Endodermal cell (in vitro differentiated cells): Measurements from ENCODE around the gene EYS. TPM values are rescaled to one million over a fixed set of nuclear protein-coding genes. Genes with fewer than 3 reads are reported as not detected.

Experiments used
- DNase-seq: peaks from one replicate; pipeline ENCODE4 v3.0.0-alpha.2; 2017
- H3K27ac ChIP-seq: 2 replicates; pipeline ENCODE4 v1.5.1; 2013; ENCODE audit warnings: mild to moderate bottlenecking, low read depth, low read length, moderate library complexity
- H3K27me3 ChIP-seq: 2 replicates; pipeline ENCODE4 v1.6.1; 2013; ENCODE audit warnings: mild to moderate bottlenecking, low read length, moderate library complexity; ENCODE audit not compliant: insufficient read depth, control insufficient read depth, poor library complexity, severe bottlenecking
- H3K36me3 ChIP-seq: 2 replicates; pipeline ENCODE4 v1.7.0; 2013; ENCODE audit warnings: mild to moderate bottlenecking, low read length, moderate library complexity; ENCODE audit not compliant: control insufficient read depth, insufficient read depth
- H3K4me1 ChIP-seq: one replicate; pipeline ENCODE4 v1.7.0; 2013; ENCODE audit warnings: low read length; ENCODE audit not compliant: control insufficient read depth, insufficient read depth
- H3K4me3 ChIP-seq: 2 replicates; pipeline ENCODE4 v1.5.1; 2013; ENCODE audit warnings: mild to moderate bottlenecking, low read length, moderate library complexity
- H3K9ac ChIP-seq: 2 replicates; pipeline ENCODE4 v1.6.1; 2013; ENCODE audit warnings: mild to moderate bottlenecking, low read length, moderate library complexity; ENCODE audit not compliant: poor library complexity, severe bottlenecking; ENCODE audit errors: extremely low read depth
- H3K9me3 ChIP-seq: 2 replicates; pipeline ENCODE4 v1.6.1; 2013; ENCODE audit warnings: mild to moderate bottlenecking, low read length, moderate library complexity; ENCODE audit not compliant: control insufficient read depth
- H3K27ac Mint-ChIP-seq: 2 replicates; pipeline ENCODE4 v1.8.0; 2020; ENCODE audit warnings: mixed read lengths
- H3K27me3 Mint-ChIP-seq: 2 replicates; pipeline ENCODE4 v1.8.0; 2021; ENCODE audit warnings: mild to moderate bottlenecking, mixed read lengths; ENCODE audit not compliant: insufficient read depth
- H3K36me3 Mint-ChIP-seq: 2 replicates; pipeline ENCODE4 v1.8.0; 2020; ENCODE audit warnings: low read depth, mixed read lengths
- H3K4me1 Mint-ChIP-seq: 2 replicates; pipeline ENCODE4 v1.8.0; 2020; ENCODE audit warnings: mixed read lengths
- H3K4me3 Mint-ChIP-seq: 2 replicates; pipeline ENCODE4 v1.8.0; 2020; ENCODE audit warnings: mild to moderate bottlenecking, moderate library complexity, mixed read lengths
- H3K9me3 Mint-ChIP-seq: 2 replicates; pipeline ENCODE4 v1.8.0; 2020; ENCODE audit warnings: mild to moderate bottlenecking, mixed read lengths
- WGBS, 2 experiments: methylation state at CpG; one replicate each; pipeline versions ENCODE4 v1.1.5 to v1.1.7; 2013; ENCODE audit warnings: missing lambda C conversion rate in 2 of 2, mixed read lengths in 1 of 2; ENCODE audit not compliant: insufficient coverage in 1 of 2, insufficient read length in 1 of 2; 5-methylcytosine and 5-hydroxymethylcytosine counted together
- total RNA-seq, 2 donors: library from RNA; stranded (reverse); fragmentation: NEBNext Ultra II Directional in 1 of 2; extraction: Animal tissue kit (Norgen Biotek cat#: 25700) in 1 of 2; gene quantifications; 2 replicates in 1 of 2; 3 replicates in 1 of 2; pipeline ENCODE4 v1.2.1, GENCODE V29; 2021
- TF ChIP-seq, protein P1 (sequence below): fragments of 200-600 bp; sonication (generic); conservative IDR thresholded peaks from 2 replicates; pipeline ENCODE4 v1.5.0; 2021; ENCODE audit warnings: antibody characterized with exemption, mild to moderate bottlenecking

EYS gene
- total RNA-seq, 2 donors from 2014 or later, result 0.31 to 0.70 TPM

DNA sequence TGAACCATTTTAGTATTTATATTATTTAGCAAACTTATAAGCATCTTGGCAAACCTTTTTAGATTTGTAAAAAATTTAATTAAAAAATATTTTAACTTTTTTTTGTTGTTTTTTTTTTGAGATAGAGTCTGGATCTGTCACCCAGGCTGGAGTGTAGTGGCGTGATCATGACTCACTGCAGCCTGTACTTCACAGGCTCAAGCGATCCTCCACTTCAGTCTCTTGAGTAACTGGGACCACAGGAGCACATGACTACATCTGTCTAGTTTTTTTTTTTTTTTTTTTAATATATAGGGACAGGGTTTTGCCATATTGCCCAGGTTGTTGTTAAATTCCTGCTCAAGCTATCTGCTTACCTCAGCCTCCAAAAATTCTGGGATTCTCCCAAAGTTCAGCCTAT lies 161.1 kb downstream of the EYS start:
- no peaks in the 10 kb centered on the region for H3K36me3 Mint-ChIP-seq
- H3K9me3 Mint-ChIP-seq, result no peaks in the 10 kb centered on the region
- H3K4me1 Mint-ChIP-seq, result peaks cover 15% of the 10 kb centered on the region
- no peak for DNase-seq
- Histone ChIP-seq H3K36me3 (no peaks in the 10 kb centered on the region), H3K4me1 (peaks cover 12% of the 10 kb centered on the region), H3K27ac (no peak overlapping the region), H3K9me3 (no peaks in the 10 kb centered on the region), H3K27me3 (no peaks in the 10 kb centered on the region), H3K4me3 (no peak overlapping the region), H3K9ac (no peak overlapping the region)
- no peaks in the 10 kb centered on the region for H3K27me3 Mint-ChIP-seq
- H3K27ac Mint-ChIP-seq, result no peak overlapping the region
- TF ChIP-seq, protein P1, sequence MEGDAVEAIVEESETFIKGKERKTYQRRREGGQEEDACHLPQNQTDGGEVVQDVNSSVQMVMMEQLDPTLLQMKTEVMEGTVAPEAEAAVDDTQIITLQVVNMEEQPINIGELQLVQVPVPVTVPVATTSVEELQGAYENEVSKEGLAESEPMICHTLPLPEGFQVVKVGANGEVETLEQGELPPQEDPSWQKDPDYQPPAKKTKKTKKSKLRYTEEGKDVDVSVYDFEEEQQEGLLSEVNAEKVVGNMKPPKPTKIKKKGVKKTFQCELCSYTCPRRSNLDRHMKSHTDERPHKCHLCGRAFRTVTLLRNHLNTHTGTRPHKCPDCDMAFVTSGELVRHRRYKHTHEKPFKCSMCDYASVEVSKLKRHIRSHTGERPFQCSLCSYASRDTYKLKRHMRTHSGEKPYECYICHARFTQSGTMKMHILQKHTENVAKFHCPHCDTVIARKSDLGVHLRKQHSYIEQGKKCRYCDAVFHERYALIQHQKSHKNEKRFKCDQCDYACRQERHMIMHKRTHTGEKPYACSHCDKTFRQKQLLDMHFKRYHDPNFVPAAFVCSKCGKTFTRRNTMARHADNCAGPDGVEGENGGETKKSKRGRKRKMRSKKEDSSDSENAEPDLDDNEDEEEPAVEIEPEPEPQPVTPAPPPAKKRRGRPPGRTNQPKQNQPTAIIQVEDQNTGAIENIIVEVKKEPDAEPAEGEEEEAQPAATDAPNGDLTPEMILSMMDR, result no peak
- 97% methylated on average over 2 of the region's 2 CpGs; no CpG with 5 or more reads in 1 of the 2 experiments for WGBS, 2 experiments
- no peak overlapping the region for H3K4me3 Mint-ChIP-seq

DNA sequence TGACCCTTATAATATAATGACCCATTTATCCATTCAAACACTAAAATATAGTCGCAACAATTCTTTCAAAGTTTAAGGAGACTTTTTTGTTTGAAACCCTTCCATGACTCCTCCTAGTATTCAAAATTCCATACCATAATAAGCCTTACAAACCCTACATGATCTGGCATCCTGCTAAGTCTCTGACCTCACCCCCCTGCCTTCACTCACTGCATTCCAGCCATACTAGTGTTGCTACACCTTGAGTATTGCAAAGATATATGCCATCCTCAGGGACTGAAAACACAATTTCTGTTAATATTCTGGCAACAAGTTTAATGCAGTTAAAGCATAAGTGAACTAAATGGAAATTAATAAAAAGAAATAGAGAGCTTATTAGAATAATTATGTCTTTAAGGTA lies 168.4 kb downstream of the EYS start:
- H3K27me3 Mint-ChIP-seq, result no peaks in the 10 kb centered on the region
- TF ChIP-seq, protein P1, result no peak
- WGBS, 2 experiments, result 100% methylated on average over 1 of the region's 1 CpG
- Histone ChIP-seq H3K9me3 (no peaks in the 10 kb centered on the region), H3K9ac (no peak overlapping the region), H3K4me1 (no peaks in the 10 kb centered on the region), H3K36me3 (no peaks in the 10 kb centered on the region), H3K27me3 (no peaks in the 10 kb centered on the region), H3K4me3 (no peak overlapping the region), H3K27ac (no peak overlapping the region)
- no peak overlapping the region for H3K4me3 Mint-ChIP-seq
- H3K36me3 Mint-ChIP-seq, result no peaks in the 10 kb centered on the region
- no peaks in the 10 kb centered on the region for H3K4me1 Mint-ChIP-seq
- no peak overlapping the region for H3K27ac Mint-ChIP-seq
- no peak for DNase-seq
- no peaks in the 10 kb centered on the region for H3K9me3 Mint-ChIP-seq

DNA sequence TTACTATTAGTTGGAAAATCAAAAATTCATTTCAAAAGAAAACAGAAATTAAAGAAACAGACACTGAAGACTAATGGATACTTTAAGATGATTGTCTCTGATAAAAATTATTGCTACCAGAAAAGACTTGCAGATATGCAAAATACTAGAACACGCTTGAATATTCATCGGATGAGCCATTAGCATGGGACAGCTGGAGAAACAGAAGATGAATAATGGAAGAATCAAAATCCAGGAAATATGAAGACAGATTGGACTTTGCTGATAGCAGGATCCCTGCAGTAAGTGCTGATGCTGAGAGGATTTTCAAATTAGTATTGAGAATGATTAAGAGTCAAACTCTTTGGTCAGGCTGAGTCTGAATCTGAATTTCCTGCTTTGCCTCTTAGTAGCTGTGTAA lies 169.4 kb downstream of the EYS start:
- Histone ChIP-seq H3K9ac (no peak overlapping the region), H3K9me3 (no peaks in the 10 kb centered on the region), H3K36me3 (no peaks in the 10 kb centered on the region), H3K4me3 (no peak overlapping the region), H3K27me3 (no peaks in the 10 kb centered on the region), H3K27ac (no peak overlapping the region), H3K4me1 (no peaks in the 10 kb centered on the region)
- Mint-ChIP-seq H3K27me3 (no peaks in the 10 kb centered on the region), H3K9me3 (no peaks in the 10 kb centered on the region), H3K36me3 (no peaks in the 10 kb centered on the region), H3K4me3 (no peak overlapping the region), H3K27ac (no peak overlapping the region), H3K4me1 (no peaks in the 10 kb centered on the region)
- no peak for DNase-seq
- TF ChIP-seq, protein P1, result no peak
- 94 to 100% methylated on average over 2 of the region's 2 CpGs for WGBS, 2 experiments
